Stimulated activated CD4-positive, alpha-beta T cell treated with anti-CD3 and anti-CD28 coated beads, Interleukin-4, amount 100 ng/mL, for 1 hour (primary cell): ENCODE data around the gene SYNGR1.
"Not testable (repeated sequence)": the region's sequence is repeated elsewhere in the genome, so short reads cannot be mapped to it uniquely, and the experiment has no call there.

Source experiments
- DNase-seq: peaks from one replicate; pipeline ENCODE4 v3.0.0-alpha.2; 2020

SYNGR1 gene

DNA sequence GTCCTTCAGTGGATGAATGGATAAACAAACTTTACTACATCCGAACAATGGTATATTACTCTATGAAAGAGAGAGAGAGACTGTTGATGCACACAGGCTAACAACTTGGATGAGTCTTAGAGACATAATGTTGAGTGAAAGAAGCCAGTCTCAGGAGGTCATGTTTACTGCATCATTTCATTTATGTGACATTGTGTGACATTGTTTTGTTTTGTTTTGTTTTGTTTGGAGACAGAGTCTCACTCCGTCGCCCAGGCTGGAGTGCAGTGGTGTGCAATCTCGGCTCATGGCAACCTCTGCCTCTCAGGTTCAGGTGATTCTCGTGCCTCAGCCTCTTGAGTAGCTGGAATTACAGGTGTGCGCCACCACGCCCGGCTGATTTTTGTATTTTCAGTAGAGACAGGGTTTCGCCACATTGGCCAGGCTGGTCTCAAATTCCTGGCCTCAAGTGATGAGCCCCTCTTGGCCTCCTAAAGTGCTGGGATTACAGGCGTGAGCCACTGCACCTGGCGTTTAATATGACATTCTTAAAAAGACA is 62.1 kb downstream of the SYNGR1 start:
- DNase-seq: not testable (repeated sequence)

GRCh38 chr22:39413204-39413603 is 63.4 kb downstream of the SYNGR1 start:
- not testable (repeated sequence) for DNase-seq

GRCh38 chr22:39414377-39414776 is 64.6 kb downstream of the SYNGR1 start:
- DNase-seq: no peak

DNA sequence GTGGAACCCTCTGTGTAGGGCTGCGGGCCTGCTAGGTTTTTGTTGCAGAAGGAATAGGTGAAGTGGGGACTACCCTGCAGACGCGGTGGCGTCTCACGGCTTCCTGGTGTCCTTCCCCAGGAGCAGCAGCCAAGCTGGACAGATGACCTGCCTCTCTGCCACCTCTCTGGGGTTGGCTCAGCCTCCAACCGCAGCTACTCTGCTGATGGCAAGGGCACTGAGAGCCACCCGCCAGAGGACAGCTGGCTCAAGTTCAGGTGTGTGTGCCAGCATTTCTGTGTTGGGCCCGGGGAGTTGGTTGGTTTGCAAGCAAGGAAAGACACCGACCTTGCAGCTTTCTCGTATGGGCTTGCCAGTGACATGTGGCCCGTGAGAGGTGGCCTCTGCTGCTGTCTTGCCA is 65.1 kb downstream of the SYNGR1 start:
- DNase-seq: no peak

- no peak for DNase-seq
Observed at GRCh38 chr22:39415506-39415905, 65.7 kb downstream of the SYNGR1 start.

GRCh38 chr22:39416319-39416718 is 66.5 kb downstream of the SYNGR1 start:
- no peak for DNase-seq

DNA sequence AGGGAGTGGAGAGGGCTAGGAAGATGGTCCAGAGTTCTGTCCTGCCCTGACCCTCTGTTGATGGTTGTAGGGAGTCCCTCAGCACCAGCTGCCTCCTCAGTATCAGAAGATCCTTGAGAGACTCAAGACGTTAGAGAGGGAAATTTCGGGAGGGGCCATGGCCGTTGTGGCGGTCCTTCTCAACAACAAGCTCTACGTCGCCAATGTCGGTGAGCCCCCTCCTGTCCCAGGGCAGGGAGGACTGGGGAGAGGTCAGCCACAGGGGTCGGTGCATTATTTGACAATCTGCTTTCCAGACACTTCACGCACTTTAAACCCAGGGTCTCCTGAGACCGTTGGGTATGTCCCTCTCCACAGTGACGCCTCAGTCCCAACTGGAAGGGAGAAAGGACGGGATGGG is 67.8 kb downstream of the SYNGR1 start:
- no peak for DNase-seq

GRCh38 chr22:39418696-39419095 is 68.9 kb downstream of the SYNGR1 start:
- no peak for DNase-seq

DNA sequence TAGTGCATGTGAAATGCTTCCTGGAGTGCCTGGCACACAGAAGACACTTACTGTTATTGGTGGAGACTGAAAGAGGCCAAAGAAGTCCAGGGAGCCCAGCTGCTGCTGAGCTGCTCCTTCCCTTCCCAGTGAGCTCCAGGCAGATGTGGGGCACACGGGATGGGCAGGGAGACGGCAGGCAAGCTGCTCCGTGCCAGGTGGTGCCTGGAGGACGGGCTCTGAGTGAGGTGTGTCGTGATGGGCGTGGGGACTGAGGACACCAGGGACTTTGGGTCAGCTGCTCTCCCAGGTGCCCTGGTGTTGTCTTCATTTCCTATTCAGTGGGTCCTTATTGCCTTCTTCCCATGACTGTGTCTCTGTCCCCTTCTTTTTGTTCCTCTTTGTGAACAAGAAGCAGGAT is 69.3 kb downstream of the SYNGR1 start:
- DNase-seq: no peak

- no peak for DNase-seq
Observed at GRCh38 chr22:39419911-39420310, 70.1 kb downstream of the SYNGR1 start.

- DNase-seq: no peak
Observed at GRCh38 chr22:39421691-39422090, 71.9 kb downstream of the SYNGR1 start.

- DNase-seq: no peak
Observed at GRCh38 chr22:39422101-39422500, 72.3 kb downstream of the SYNGR1 start.

DNA sequence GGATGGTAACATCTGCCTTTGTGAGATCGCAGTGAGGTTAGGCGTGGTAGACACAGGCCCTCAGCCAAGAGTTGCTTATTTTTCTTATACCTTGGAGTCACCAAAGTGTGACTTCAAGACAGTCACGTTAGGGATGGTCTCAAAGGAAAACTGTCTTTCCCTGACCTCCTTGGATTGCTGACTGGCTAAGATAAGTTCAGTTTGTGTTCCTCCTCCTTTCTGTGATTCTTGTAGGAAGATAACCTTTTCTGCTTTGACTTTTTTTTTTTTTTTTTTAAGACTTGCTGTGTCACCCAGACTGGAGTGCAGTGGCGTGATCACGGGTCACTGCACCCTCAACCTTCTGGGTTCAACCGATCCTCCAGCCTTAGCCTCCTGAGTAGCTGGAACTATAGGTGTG is 72.9 kb downstream of the SYNGR1 start:
- DNase-seq: no peak

- DNase-seq: no peak
Observed at GRCh38 chr22:39423976-39424375, 74.2 kb downstream of the SYNGR1 start.

DNA sequence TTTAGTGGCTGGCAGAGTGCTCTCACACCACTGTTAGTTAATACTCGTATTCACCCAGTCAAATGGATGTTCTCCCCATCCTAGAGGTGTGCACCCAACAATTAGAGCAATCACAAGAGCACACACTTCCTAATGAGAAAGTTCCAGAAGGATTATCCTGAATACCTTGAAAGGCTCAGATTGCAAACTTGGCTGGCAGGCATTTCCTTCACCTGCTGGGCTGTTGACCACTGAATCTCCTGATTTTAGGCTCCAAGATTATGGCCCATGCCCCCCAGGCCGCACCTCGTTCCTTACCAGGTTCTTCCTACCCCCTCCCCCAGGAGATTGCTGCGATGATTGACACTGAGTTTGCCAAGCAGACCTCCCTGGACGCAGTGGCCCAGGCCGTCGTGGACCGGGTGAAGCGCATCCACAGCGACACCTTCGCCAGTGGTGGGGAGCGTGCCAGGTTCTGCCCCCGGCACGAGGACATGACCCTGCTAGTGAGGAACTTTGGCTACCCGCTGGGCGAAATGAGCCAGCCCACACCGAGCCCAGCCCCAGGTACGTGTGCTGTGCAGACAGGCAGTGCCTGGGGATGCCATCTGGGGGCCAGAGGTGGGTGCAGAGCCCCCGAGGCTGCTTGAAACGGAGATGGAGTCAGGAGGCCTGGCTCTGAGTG is 76.7 kb downstream of the SYNGR1 start:
- DNase-seq: no peak

GRCh38 chr22:39427751-39428596 is 78.2 kb downstream of the SYNGR1 start:
- no peak for DNase-seq

- DNase-seq: no peak
Observed at GRCh38 chr22:39428597-39429071, 78.8 kb downstream of the SYNGR1 start.

GRCh38 chr22:39429186-39429585 is 79.4 kb downstream of the SYNGR1 start:
- no peak for DNase-seq

DNA sequence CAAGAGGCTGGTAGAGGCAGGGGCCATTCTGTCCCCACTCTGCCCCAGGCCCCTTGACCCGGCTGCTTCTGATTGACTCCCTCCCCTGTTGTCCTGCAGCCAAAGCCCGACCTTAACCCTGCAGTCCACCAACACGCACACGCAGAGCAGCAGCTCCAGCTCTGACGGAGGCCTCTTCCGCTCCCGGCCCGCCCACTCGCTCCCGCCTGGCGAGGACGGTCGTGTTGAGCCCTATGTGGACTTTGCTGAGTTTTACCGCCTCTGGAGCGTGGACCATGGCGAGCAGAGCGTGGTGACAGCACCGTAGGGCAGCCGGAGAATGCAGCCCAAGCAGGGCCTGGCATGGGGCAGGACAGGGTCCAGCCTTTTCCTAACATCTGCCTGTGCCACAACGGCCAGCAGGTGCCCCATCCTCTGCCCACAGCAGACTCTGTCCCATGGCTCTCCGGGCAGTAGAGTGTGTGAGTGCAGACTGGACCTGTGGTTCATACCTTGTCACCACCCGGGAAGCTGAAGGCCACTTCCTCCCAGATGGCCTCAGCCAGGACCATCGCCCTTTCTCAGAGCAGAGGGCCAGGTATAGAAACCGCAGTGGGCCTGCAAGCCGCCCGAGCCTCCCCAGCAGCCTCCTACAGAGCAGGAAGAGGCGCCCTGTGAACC is 80.3 kb downstream of the SYNGR1 start:
- no peak for DNase-seq

- no peak for DNase-seq
Observed at GRCh38 chr22:39430576-39431150, 80.9 kb downstream of the SYNGR1 start.

- DNase-seq: no peak
Observed at GRCh38 chr22:39431216-39431801, 81.5 kb downstream of the SYNGR1 start.

DNA sequence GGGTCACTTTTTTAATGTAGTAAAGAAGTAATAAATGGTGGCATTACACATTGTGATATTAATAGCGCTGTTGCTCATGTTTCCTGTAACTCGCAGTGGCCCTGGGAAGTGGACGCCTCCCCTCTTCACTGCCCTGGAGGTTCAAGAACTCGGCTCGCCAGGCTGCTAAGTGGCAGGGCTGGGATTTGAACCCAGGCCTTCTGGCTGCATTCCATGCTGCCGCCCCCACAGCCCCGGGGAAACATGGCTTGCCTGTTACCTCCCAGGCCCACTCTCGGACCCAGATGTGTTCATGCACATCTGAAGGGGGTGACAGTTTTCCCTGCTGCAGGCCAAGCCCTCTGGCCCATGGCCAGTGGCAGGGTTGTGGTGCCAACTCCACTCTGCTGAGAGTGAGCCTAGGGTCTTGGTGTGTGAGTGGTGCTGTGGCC is 82.0 kb downstream of the SYNGR1 start:
- no peak for DNase-seq

DNA sequence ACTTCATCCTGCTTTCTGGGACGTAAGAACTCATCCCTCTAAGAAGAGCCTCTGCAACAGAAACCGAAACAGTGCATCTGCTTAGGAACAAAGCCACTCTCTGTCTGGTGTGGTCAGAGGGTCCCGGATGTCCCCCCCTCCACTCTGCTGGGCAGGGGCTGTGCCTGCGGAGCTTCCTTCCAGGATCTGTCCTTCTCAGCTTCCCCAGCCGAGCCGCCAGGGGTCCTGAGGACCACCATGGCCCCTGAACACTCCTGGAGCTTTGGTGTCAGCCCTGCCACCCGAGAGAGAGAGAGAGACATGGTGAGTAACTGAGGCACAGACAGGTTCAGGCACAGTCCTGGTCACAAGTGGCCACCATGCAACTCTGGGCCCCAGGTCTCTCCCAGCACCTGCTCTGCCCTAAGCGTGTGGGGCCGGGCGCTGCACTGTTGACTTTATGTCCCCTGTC is 82.6 kb downstream of the SYNGR1 start:
- DNase-seq: no peak
